Measurements from ENCODE around the gene AP4M1.
"Not testable (repeated sequence)": the region's sequence is repeated elsewhere in the genome, so short reads cannot be mapped to it uniquely, and the experiment has no call there.

The AP4M1 gene

DNA sequence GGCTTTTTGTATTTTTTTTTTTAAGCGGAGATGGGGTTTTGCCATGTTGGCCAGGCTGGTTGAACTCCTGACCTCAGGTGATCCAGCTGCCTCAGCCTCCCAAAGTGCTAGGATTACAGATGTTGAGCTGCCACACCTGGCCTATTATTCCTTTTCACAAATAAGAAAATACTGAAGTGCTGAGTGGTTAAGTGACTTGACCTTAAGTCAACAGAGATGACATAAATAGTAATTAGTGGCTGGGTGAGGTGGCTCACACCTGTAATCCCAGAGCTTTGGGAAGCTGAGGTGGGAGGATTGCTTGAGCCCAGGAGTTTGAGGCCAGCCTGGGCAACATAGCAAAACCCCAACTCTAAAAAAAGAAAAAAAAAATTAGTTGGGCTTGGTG lies 28.8 kb downstream of the AP4M1 start:
- not testable (repeated sequence) for H3K9ac ChIP-seq (ENCODE audit: low read length); H3K27me3 ChIP-seq (ENCODE audit: control insufficient read depth, insufficient read depth, low read length); H3K27ac ChIP-seq (ENCODE audit: low read depth, low read length); H3K4me3 ChIP-seq (ENCODE audit: low read length); H3K4me1 ChIP-seq (ENCODE audit: control insufficient read depth, insufficient read depth, low read length); H3K36me3 ChIP-seq (ENCODE audit: control insufficient read depth, insufficient read depth, low read length)

DNA sequence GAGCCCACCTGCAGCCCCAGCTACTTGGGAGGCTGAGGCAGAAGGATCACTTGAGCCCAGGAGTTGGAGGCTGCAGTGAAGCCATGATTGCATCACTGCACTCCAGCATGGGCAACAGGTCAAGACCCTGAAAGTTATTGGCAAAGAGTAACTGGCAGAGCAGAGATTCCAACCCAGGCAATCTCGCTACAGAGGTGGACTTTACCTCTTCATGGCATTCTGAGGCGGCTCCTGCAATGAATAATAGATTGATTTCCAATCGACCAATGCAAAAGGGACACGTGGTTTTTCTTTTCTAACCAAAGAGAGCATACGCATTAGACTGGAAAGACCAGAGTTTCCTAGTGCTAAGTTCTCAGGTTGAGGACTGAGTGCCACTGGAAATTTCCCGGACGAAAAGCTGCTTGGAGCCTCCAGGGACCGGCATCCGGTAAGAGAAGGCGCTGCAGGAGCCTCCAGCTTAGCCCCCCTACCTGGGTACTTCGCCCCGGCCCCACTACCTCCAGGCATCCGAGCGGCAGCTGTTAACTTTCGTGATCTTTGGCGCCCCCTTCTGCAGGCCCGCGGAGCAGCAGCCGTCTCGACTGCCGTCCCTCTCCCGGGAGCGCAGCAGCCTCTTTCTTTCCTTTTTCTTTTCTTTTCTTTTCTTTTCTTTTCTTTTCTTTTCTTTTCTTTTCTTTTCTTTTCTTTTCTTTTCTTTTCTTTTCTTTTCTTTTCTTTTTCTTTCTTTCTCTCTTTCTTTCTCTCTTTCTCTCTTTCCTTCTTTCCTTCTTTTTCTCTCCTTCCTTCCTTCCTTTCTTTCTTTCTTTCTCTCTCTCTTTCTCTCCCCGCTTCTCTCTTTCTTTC lies 29.4 kb downstream of the AP4M1 start:
- H3K9ac ChIP-seq (ENCODE audit: low read length): peak overlapping the region; percentile 27
- peak overlapping the region; percentile 29 for H3K4me3 ChIP-seq (ENCODE audit: low read length)
- no peak overlapping the region for H3K27ac ChIP-seq (ENCODE audit: low read depth, low read length)

DNA sequence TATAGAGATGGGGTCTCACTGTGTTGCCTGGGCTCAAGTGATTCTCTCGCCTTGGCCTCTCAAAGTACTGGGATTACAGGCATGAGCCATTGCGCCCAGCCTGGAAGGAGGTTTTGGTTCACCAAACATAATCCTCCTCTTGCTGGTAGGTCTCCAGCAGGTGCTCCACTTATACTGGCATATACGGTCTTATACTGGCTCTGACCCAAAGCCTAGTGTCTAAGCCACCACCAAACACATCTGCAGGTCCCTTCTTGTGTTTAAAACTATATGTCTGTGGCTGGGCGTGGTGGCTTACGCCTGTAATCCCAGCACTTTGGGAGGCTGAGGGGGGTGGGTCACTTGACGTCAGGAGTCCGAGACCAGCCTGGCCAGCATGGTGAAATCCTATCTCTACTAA lies 30.7 kb downstream of the AP4M1 start:
- Histone ChIP-seq H3K36me3 (ENCODE audit: control insufficient read depth, insufficient read depth, low read length) (no peaks in the 10 kb centered on the region), H3K27me3 (ENCODE audit: control insufficient read depth, insufficient read depth, low read length) (no peaks in the 10 kb centered on the region), H3K9ac (ENCODE audit: low read length) (no peak overlapping the region), H3K4me3 (ENCODE audit: low read length) (no peak overlapping the region), H3K4me1 (ENCODE audit: control insufficient read depth, insufficient read depth, low read length) (peaks cover 3% of the 10 kb centered on the region), H3K27ac (ENCODE audit: low read depth, low read length) (no peak overlapping the region)

More for the DNA sequence above, 29.4 kb downstream of the AP4M1 start:
- Histone ChIP-seq H3K36me3 (ENCODE audit: control insufficient read depth, insufficient read depth, low read length) (no peaks in the 10 kb centered on the region), H3K27me3 (ENCODE audit: control insufficient read depth, insufficient read depth, low read length) (no peaks in the 10 kb centered on the region), H3K4me1 (ENCODE audit: control insufficient read depth, insufficient read depth, low read length) (peaks cover 3% of the 10 kb centered on the region)

DNA sequence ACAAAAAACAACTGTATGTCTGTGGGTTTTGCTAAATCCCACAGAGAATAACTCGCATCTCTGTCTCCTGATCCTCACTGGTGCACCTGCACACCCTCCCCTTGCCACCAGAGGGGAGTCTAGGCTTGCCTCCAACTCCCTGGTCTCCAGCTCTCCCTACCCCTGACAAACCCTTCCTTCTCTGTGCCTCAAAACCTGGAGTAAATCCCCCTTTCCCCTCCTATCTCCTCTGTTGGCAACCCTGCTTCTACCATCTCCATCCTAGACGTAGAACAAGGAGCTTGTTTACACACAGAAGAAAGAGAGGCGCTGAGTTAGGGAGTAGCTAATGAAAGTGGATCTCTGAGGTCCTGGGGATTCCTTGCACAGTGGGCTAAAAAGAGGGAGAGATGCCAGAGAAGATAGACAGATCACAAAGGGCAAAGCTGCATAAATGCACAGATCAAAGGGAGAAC lies 31.3 kb downstream of the AP4M1 start:
- H3K36me3 ChIP-seq (ENCODE audit: control insufficient read depth, insufficient read depth, low read length): no peaks in the 10 kb centered on the region
- H3K4me3 ChIP-seq (ENCODE audit: low read length): no peak overlapping the region
- peaks cover 3% of the 10 kb centered on the region for H3K4me1 ChIP-seq (ENCODE audit: control insufficient read depth, insufficient read depth, low read length)
- H3K27ac ChIP-seq (ENCODE audit: low read depth, low read length): no peak overlapping the region
- no peak overlapping the region for H3K9ac ChIP-seq (ENCODE audit: low read length)
- H3K27me3 ChIP-seq (ENCODE audit: control insufficient read depth, insufficient read depth, low read length): no peaks in the 10 kb centered on the region

DNA sequence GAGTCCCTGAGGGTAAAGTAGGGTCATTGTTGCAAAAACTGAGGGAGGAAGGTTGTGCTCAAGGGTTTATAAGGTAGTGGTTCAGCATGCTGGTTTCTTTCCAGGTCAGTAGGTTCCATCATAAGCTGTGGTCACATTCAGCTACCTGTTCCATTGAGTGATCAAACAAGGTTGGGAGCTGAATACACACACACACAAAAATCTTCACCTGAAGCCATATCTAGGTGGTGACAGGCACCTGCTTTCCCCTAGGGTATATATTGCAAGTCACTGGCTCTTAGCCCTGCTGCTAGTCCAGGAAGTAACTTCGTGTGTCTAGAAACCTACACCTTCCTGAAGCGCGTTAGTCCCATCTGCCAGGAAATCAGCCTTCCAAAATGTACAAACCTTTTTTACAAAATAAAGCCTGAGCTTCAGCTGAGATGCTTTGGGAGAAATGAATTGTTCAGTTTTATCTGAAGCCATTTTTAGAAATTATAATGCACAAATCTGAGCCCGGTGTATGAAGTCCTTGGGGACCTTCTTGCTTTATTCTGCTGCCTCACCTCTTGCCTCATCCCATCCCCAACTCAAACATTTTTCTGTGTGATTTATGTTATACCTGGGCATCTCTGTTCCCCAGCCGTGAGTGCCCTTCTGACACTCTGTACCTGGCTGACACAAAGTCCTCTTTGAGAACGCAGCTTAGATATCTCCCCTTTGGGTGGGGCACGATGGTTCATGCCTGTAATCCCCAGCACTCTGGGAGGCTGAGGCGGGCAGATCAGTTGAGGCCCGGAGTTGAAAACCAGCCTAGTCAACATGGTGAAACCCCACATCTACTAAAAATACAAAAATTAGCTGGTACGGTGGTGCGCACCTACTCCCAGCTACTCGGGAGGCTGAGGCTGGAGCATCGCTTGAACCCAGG lies 36.7 kb downstream of the AP4M1 start:
- no peaks in the 10 kb centered on the region for H3K36me3 ChIP-seq (ENCODE audit: control insufficient read depth, insufficient read depth, low read length)
- H3K4me1 ChIP-seq (ENCODE audit: control insufficient read depth, insufficient read depth, low read length): no peaks in the 10 kb centered on the region
- no peak overlapping the region for H3K4me3 ChIP-seq (ENCODE audit: low read length)
- H3K9ac ChIP-seq (ENCODE audit: low read length): no peak overlapping the region
- no peaks in the 10 kb centered on the region for H3K27me3 ChIP-seq (ENCODE audit: control insufficient read depth, insufficient read depth, low read length)
- H3K27ac ChIP-seq (ENCODE audit: low read depth, low read length): no peak overlapping the region

DNA sequence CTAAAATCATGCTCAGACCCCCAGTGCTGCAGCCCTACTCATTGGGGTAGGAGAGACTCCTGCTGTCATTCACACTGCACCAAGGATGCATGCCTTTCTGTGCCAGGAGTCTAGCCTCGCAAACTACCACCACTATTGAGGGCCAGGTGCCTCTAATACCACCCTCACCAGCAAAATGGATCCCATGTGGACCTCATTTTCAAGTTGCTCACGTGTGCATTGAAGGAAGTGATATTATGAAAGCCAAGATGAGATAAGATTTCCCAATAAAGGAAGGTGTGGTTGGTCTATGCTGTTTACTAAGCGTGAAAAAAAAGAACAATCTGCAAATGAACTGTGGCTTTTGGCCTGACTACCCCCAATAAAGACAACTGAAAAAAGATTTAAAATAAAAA lies 40.1 kb downstream of the AP4M1 start:
- H3K4me1 ChIP-seq (ENCODE audit: control insufficient read depth, insufficient read depth, low read length): no peaks in the 10 kb centered on the region
- H3K4me3 ChIP-seq (ENCODE audit: low read length): no peak overlapping the region
- H3K36me3 ChIP-seq (ENCODE audit: control insufficient read depth, insufficient read depth, low read length): no peaks in the 10 kb centered on the region
- no peak overlapping the region for H3K27ac ChIP-seq (ENCODE audit: low read depth, low read length)
- no peak overlapping the region for H3K9ac ChIP-seq (ENCODE audit: low read length)
- no peaks in the 10 kb centered on the region for H3K27me3 ChIP-seq (ENCODE audit: control insufficient read depth, insufficient read depth, low read length)

DNA sequence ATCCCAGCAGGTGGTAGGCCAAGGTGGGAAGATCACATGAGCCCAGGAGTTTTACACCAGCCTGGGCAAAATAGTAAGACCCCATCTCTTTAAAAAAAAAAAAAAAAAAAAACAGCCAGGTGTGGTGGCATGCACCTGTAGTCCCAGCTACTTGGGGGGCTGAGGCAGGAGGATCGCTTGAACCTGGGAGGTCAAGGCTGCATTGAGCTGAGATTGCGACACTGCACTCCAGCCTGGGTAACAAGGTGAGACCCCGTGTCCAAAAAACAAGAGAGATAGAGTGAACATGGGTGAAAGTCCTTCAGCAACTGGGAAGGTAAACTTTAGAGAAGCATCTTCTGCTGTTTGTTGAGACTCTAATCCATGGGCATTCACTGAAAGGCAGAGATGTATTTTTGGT lies 41.0 kb downstream of the AP4M1 start:
- Histone ChIP-seq H3K4me1 (ENCODE audit: control insufficient read depth, insufficient read depth, low read length) (no peaks in the 10 kb centered on the region), H3K27me3 (ENCODE audit: control insufficient read depth, insufficient read depth, low read length) (no peaks in the 10 kb centered on the region), H3K9ac (ENCODE audit: low read length) (no peak overlapping the region), H3K36me3 (ENCODE audit: control insufficient read depth, insufficient read depth, low read length) (no peaks in the 10 kb centered on the region), H3K27ac (ENCODE audit: low read depth, low read length) (no peak overlapping the region), H3K4me3 (ENCODE audit: low read length) (no peak overlapping the region)

DNA sequence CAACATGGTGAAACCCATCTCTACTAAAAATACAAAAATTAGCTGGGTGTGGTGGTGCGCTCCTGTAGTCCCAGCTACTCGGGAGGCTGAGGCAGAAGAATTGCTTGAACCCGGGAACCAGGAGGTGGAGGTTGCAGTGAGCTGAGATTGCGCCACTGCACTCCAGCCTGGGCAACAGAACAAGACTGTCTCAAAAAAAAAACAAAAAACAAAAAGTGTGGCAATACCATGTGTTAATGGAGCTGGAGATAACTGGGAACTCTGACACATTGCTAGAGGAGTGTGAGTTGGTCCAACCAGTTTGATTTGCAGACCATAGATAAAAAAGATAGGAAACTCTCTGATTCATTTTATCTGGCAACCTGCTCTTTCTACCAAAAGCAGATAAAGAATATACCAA lies 44.9 kb downstream of the AP4M1 start:
- H3K4me3 ChIP-seq (ENCODE audit: low read length); H3K9ac ChIP-seq (ENCODE audit: low read length); H3K27ac ChIP-seq (ENCODE audit: low read depth, low read length); H3K4me1 ChIP-seq (ENCODE audit: control insufficient read depth, insufficient read depth, low read length); H3K36me3 ChIP-seq (ENCODE audit: control insufficient read depth, insufficient read depth, low read length); H3K27me3 ChIP-seq (ENCODE audit: control insufficient read depth, insufficient read depth, low read length): not testable (repeated sequence)

DNA sequence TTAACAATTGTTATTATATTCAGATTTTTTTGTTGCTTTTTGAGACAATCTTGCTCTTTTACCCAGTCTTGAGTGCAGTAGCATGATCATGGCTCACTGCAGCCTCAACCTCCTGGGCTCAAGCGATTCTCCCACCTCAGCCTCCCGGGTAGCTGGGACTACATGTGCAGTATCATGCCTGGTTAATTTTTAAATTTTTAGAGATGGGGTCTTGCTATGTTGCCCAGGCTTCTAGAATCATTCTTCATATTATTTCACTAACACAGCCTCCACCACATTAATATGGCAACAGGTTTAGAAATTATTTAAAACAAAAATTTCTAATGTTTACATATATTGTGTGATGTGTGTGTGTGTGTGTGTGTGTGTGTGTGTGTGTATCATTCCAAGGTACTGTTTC lies 45.8 kb downstream of the AP4M1 start:
- Histone ChIP-seq H3K9ac (ENCODE audit: low read length) (no peak overlapping the region), H3K36me3 (ENCODE audit: control insufficient read depth, insufficient read depth, low read length) (no peaks in the 10 kb centered on the region), H3K27ac (ENCODE audit: low read depth, low read length) (no peak overlapping the region), H3K27me3 (ENCODE audit: control insufficient read depth, insufficient read depth, low read length) (no peaks in the 10 kb centered on the region), H3K4me3 (ENCODE audit: low read length) (no peak overlapping the region), H3K4me1 (ENCODE audit: control insufficient read depth, insufficient read depth, low read length) (peaks cover 2% of the 10 kb centered on the region)

DNA sequence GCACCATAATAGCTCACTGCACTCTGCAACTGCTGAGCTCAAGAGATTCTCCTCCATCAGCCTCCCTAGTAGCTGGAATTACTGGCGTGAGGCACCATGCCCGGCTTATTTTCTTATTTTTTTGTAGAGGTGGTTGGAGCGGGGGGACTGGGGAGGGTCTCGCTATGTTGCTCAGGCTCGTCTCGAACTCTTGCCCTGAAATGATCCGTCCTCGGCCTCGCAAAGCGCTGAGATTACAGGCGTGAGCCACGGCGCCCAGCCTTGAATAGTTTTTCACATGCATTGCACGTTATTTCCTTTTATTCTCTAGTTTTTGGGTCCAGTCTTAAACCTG lies 46.7 kb downstream of the AP4M1 start:
- H3K27ac ChIP-seq (ENCODE audit: low read depth, low read length): peak overlapping the region; percentile 81

DNA sequence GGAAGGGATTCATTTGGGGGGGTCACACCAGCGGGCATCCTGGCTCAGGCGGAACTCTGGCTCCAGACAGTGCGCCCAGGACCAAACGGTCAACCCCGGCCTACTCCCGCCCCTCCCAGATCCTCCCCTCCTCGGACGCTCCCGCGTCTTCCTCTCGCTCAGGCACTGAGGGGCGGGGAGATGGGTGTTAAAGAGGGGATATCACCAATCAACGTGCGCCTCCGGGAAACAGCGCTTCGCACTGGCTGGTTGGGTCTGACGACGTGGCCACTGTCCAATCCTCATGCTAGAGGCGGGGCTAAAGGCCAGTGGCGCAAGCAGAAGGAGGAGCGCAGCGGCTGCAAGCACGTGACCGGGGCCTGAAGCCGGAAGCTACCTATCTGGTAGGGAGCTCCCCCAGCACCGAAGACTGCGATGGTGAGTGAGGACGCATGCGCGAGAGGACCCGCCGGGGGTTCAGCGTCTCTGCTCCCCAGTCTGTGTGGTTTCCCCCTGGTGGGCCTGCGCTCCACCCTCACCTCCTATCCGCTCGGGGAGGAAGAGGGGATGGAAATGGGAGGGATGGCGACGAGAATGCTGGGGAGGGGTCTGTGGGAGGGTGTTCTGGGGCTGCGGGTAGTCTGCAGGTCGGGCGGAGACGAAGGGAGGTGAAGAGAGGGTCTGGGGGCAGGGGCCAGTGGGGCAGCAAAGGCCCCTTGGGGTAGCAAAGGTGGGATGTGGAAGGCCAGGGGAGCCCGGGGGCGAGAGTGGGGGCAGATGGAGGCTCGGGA lies 47.3 kb downstream of the AP4M1 start, which contains the start of gene LAMTOR4:
LAMTOR4 (plus strand) TSS at position 360 of the 770 bp plus-strand sequence; CDS start at position 415, 55 bp downstream.
- Histone ChIP-seq H3K36me3 (ENCODE audit: control insufficient read depth, insufficient read depth, low read length) (peaks cover under 1% of the 10 kb centered on the region), H3K27ac (ENCODE audit: low read depth, low read length) (peak within 1 kb of the TSS; percentile 90), H3K4me3 (ENCODE audit: low read length) (peak within 1 kb of the TSS; percentile 100), H3K4me1 (ENCODE audit: control insufficient read depth, insufficient read depth, low read length) (peaks cover 2% of the 10 kb centered on the region), H3K27me3 (ENCODE audit: control insufficient read depth, insufficient read depth, low read length) (no peaks in the 10 kb centered on the region), H3K9ac (ENCODE audit: low read length) (peak within 1 kb of the TSS; percentile 98)

More for the DNA sequence above, 46.7 kb downstream of the AP4M1 start:
- Histone ChIP-seq H3K9ac (ENCODE audit: low read length) (peak overlapping the region; percentile 61), H3K36me3 (ENCODE audit: control insufficient read depth, insufficient read depth, low read length) (no peaks in the 10 kb centered on the region), H3K27me3 (ENCODE audit: control insufficient read depth, insufficient read depth, low read length) (no peaks in the 10 kb centered on the region), H3K4me1 (ENCODE audit: control insufficient read depth, insufficient read depth, low read length) (peaks cover 2% of the 10 kb centered on the region), H3K4me3 (ENCODE audit: low read length) (peak overlapping the region; percentile 60)

DNA sequence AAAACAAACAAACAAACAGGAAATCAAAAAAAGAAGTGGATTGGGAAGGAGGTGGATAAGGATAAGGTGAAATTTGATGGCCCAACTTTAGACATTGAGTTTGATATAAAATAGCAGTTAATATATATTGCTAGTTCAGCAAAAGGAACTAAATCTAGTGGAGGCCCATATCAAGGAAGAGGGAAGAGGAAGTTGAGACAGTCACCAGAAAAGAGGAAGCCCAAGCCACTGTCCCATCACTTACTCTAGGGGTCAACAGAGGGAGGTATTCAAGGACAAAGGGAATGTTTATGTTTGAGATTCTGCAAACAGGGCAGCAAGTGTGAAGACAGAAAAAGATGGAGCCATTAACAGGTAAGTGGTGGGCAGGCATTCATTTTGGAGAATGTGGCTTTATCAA lies 51.0 kb downstream of the AP4M1 start:
- Histone ChIP-seq H3K36me3 (ENCODE audit: control insufficient read depth, insufficient read depth, low read length) (peaks cover 13% of the 10 kb centered on the region), H3K4me1 (ENCODE audit: control insufficient read depth, insufficient read depth, low read length) (peaks cover 2% of the 10 kb centered on the region), H3K27ac (ENCODE audit: low read depth, low read length) (no peak overlapping the region), H3K4me3 (ENCODE audit: low read length) (no peak overlapping the region), H3K27me3 (ENCODE audit: control insufficient read depth, insufficient read depth, low read length) (no peaks in the 10 kb centered on the region), H3K9ac (ENCODE audit: low read length) (no peak overlapping the region)
